Measurements from ENCODE around the gene MAN1A1.
"Not testable (repeated sequence)": the region's sequence is repeated elsewhere in the genome, so short reads cannot be mapped to it uniquely, and the experiment has no call there.

Gene MAN1A1

GRCh38 chr6:119349361-119350201 lies at the start of gene MAN1A1:
TSS of gene MAN1A1 (minus strand) at chr6:119349761. CDS start at chr6:119349065, 696 bp downstream.
- peak; percentile 78 to 84 for DNase-seq (ENCODE audit: low read depth in 1 of 2, low spot score in 1 of 2)

GRCh38 chr6:119395192-119395591 lies 45.6 kb upstream of the MAN1A1 start:
- DNase-seq (ENCODE audit: low read depth in 1 of 2, low spot score in 1 of 2): no peak

- no peak for DNase-seq (ENCODE audit: low read depth in 1 of 2, low spot score in 1 of 2)
Observed at GRCh38 chr6:119390247-119390793, 40.8 kb upstream of the MAN1A1 start.

- no peak for DNase-seq (ENCODE audit: low read depth in 1 of 2, low spot score in 1 of 2)
Observed at GRCh38 chr6:119385994-119386393, 36.4 kb upstream of the MAN1A1 start.

GRCh38 chr6:119384444-119384843 lies 34.9 kb upstream of the MAN1A1 start:
- no peak for DNase-seq (ENCODE audit: low read depth in 1 of 2, low spot score in 1 of 2)

GRCh38 chr6:119379809-119380208 lies 30.2 kb upstream of the MAN1A1 start:
- no peak for DNase-seq (ENCODE audit: low read depth in 1 of 2, low spot score in 1 of 2)

- DNase-seq (ENCODE audit: low read depth in 1 of 2, low spot score in 1 of 2): not testable (repeated sequence)
Observed at GRCh38 chr6:119377043-119377442, 27.5 kb upstream of the MAN1A1 start.

GRCh38 chr6:119370080-119370479 lies 20.5 kb upstream of the MAN1A1 start:
- no peak for DNase-seq (ENCODE audit: low read depth in 1 of 2, low spot score in 1 of 2)

- DNase-seq (ENCODE audit: low read depth in 1 of 2, low spot score in 1 of 2): no peak
Observed at GRCh38 chr6:119368921-119369320, 19.4 kb upstream of the MAN1A1 start.

GRCh38 chr6:119361209-119361608 lies 11.6 kb upstream of the MAN1A1 start:
- no peak for DNase-seq (ENCODE audit: low read depth in 1 of 2, low spot score in 1 of 2)

- no peak for DNase-seq (ENCODE audit: low read depth in 1 of 2, low spot score in 1 of 2)
Observed at GRCh38 chr6:119360262-119360915, 10.8 kb upstream of the MAN1A1 start.

- DNase-seq (ENCODE audit: low read depth in 1 of 2, low spot score in 1 of 2): no peak
Observed at GRCh38 chr6:119355890-119356289, 6.3 kb upstream of the MAN1A1 start.

- DNase-seq (ENCODE audit: low read depth in 1 of 2, low spot score in 1 of 2): no peak
Observed at GRCh38 chr6:119355157-119355556, 5.6 kb upstream of the MAN1A1 start.

- no peak for DNase-seq (ENCODE audit: low read depth in 1 of 2, low spot score in 1 of 2)
Observed at GRCh38 chr6:119353696-119354095, 4.1 kb upstream of the MAN1A1 start.

- DNase-seq (ENCODE audit: low read depth in 1 of 2, low spot score in 1 of 2): no peak
Observed at GRCh38 chr6:119352001-119352400, 2.4 kb upstream of the MAN1A1 start.

GRCh38 chr6:119350952-119351372 lies 1.4 kb upstream of the MAN1A1 start:
- DNase-seq (ENCODE audit: low read depth in 1 of 2, low spot score in 1 of 2): no peak

GRCh38 chr6:119350202-119350951 lies 816 bp upstream of the MAN1A1 start:
- peak in 1 of 2 donors; percentile 9 for DNase-seq (ENCODE audit: low read depth in 1 of 2, low spot score in 1 of 2)

- DNase-seq (ENCODE audit: low read depth in 1 of 2, low spot score in 1 of 2): peak in 1 of 2 donors; percentile 14
Observed at GRCh38 chr6:119348748-119349360, 707 bp downstream of the MAN1A1 start.

- DNase-seq (ENCODE audit: low read depth in 1 of 2, low spot score in 1 of 2): peak; percentile 8 to 10
Observed at GRCh38 chr6:119348096-119348747, 1.3 kb downstream of the MAN1A1 start.

- DNase-seq (ENCODE audit: low read depth in 1 of 2, low spot score in 1 of 2): no peak
Observed at GRCh38 chr6:119347466-119348095, 2.0 kb downstream of the MAN1A1 start.

All from stimulated activated CD4-positive, alpha-beta T cell treated with anti-CD3 and anti-CD28 coated beads, Interleukin-15, amount 100 ng/mL, for 1 hour (primary cell).